Hepatocyte (in vitro differentiated cells): ENCODE data around the gene ZFP36L2. TPM values are rescaled to one million over a fixed set of nuclear protein-coding genes. Genes with fewer than 3 reads are reported as not detected.

Experiments
- DNase-seq: peaks from one replicate; pipeline ENCODE4 v3.0.0-alpha.2; 2016; ENCODE audit warnings: low spot score
- H2AFZ ChIP-seq: fragments of 200-600 bp; sonication (generic); 2 replicates; pipeline ENCODE4 v1.6.0; 2016; ENCODE audit warnings: antibody characterized with exemption, mild to moderate bottlenecking
- H3K27ac ChIP-seq: fragments of 200-600 bp; sonication (generic); 2 replicates; pipeline ENCODE4 v1.5.1; 2016; ENCODE audit warnings: mild to moderate bottlenecking
- H3K27me3 ChIP-seq: fragments of 200-600 bp; sonication (generic); 2 replicates; pipeline ENCODE4 v1.6.1; 2016
- H3K36me3 ChIP-seq: fragments of 200-600 bp; sonication (generic); replicated peaks from 2 replicates; pipeline ENCODE4 v1.5.1; 2016; ENCODE audit warnings: low read depth; ENCODE audit not compliant: insufficient read depth
- H3K4me1 ChIP-seq: fragments of 200-600 bp; sonication (generic); 2 replicates; pipeline ENCODE4 v1.5.1; 2016; ENCODE audit warnings: mild to moderate bottlenecking, moderate library complexity; ENCODE audit not compliant: insufficient read depth
- H3K4me2 ChIP-seq: fragments of 200-600 bp; sonication (generic); 2 replicates; pipeline ENCODE4 v1.6.0; 2016
- H3K4me3 ChIP-seq: fragments of 200-600 bp; sonication (generic); 2 replicates; pipeline ENCODE4 v1.5.1; 2016; ENCODE audit warnings: mild to moderate bottlenecking
- H3K79me2 ChIP-seq: fragments of 200-600 bp; sonication (generic); 2 replicates; pipeline ENCODE4 v1.6.0; 2017; ENCODE audit warnings: mild to moderate bottlenecking
- H3K9me2 ChIP-seq: fragments of 200-600 bp; sonication (generic); replicated peaks from 2 replicates; pipeline ENCODE4 v1.6.0; 2017; ENCODE audit warnings: mild to moderate bottlenecking; ENCODE audit not compliant: insufficient read depth
- H3K9me3 ChIP-seq: fragments of 200-600 bp; sonication (generic); 2 replicates; pipeline ENCODE4 v1.5.1; 2016; ENCODE audit warnings: low read depth, mild to moderate bottlenecking
- H4K20me1 ChIP-seq: fragments of 200-600 bp; sonication (generic); 2 replicates; pipeline ENCODE4 v1.6.0; 2016; ENCODE audit warnings: mild to moderate bottlenecking; ENCODE audit not compliant: insufficient read depth, poor library complexity, severe bottlenecking
- EZH2 ChIP-seq: fragments of 200-600 bp; sonication (generic); IDR thresholded peaks from 2 replicates; pipeline ENCODE4 v1.6.1; 2016; ENCODE audit warnings: antibody characterized with exemption, mild to moderate bottlenecking, borderline replicate concordance
- EZH2phosphoT487 ChIP-seq: fragments of 200-600 bp; sonication (generic); IDR thresholded peaks from one replicate; pipeline ENCODE4 v1.6.1; 2018; ENCODE audit warnings: antibody characterized with exemption, mild to moderate bottlenecking, low read depth, moderate library complexity; ENCODE audit not compliant: unreplicated experiment, severe bottlenecking
- WGBS: methylation state at CpG from one replicate; pipeline ENCODE4 v1.1.6; 2016; ENCODE audit warnings: low lambda C conversion rate; ENCODE audit errors: missing lambda C conversion rate; 5-methylcytosine and 5-hydroxymethylcytosine counted together
- polyA plus RNA-seq: library from polyadenylated mRNA; unstranded; fragments of >200 nt; fragmentation: Nextera tagmentation; extraction: Ambion mirVana; gene quantifications from 2 replicates; pipeline ENCODE4 v1.2.1, GENCODE V29; 2016
- total RNA-seq: library from RNA; depleted of rRNA; stranded (reverse); fragments of >200 nt; gene quantifications from 2 replicates; pipeline ENCODE4 v1.2.3, GENCODE V29; 2014
- TF ChIP-seq, protein P1 (sequence below): fragments of 200-600 bp; sonication (generic); IDR thresholded peaks from 2 replicates; pipeline ENCODE4 v1.5.1; 2016; ENCODE audit warnings: antibody characterized with exemption, mild to moderate bottlenecking; ENCODE audit not compliant: poor library complexity

The ZFP36L2 gene
- total and polyA plus RNA-seq, 2 experiments from 2014 or later, result 85.1 to 285 TPM

DNA sequence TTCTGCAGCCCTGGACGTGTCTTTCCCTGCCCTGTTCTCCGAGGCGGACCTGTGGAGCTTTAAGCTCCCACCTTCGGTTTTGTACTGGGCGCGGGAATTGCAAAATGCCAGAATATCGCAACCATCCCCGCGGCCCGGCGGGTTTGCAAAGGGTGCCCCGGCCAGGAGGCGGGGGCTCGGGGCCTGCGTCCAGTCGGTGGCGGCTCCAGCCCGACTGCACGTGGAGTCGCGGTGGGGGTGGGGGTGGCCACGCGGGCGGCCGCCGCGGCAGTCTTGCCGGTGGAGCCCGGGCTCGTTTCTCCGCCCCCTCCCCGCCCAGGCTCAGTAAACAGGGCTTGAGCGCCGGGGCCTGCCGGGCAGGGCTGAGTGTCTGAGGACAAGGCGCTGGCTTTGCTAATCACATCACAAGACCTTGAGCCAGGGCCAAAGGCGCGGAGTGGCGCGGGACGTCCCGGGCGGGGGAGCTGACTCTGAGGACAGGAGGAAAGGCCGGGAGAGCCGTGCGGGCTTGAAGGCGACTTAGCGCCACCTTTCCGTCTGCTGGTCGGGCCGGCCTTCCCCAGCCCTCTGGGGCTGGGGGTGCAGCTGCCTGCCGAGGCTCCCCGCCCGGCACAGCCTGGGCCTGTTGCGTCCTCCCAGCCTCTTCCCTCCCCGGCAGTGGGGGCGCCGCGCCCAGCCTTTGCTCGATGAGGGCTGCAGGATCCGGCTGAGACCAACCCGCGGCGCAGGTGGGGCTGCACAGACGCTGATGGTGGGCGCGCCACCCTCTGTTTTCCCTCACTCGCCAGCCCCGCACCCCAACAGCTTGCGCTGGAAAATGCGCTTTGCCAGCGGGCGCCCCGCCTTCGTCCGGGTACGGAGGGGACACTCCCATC, 786 bp upstream of the ZFP36L2 start:
- H4K20me1 ChIP-seq, result peaks cover 33% of the 10 kb centered on the region
- DNase-seq, result peak; percentile 94
- peak overlapping the region; percentile 11 for H2AFZ ChIP-seq
- no peaks in the 10 kb centered on the region for H3K36me3 ChIP-seq
- peaks cover 18% of the 10 kb centered on the region for H3K4me1 ChIP-seq
- no peak for TF ChIP-seq EZH2
- TF ChIP-seq, protein P1, sequence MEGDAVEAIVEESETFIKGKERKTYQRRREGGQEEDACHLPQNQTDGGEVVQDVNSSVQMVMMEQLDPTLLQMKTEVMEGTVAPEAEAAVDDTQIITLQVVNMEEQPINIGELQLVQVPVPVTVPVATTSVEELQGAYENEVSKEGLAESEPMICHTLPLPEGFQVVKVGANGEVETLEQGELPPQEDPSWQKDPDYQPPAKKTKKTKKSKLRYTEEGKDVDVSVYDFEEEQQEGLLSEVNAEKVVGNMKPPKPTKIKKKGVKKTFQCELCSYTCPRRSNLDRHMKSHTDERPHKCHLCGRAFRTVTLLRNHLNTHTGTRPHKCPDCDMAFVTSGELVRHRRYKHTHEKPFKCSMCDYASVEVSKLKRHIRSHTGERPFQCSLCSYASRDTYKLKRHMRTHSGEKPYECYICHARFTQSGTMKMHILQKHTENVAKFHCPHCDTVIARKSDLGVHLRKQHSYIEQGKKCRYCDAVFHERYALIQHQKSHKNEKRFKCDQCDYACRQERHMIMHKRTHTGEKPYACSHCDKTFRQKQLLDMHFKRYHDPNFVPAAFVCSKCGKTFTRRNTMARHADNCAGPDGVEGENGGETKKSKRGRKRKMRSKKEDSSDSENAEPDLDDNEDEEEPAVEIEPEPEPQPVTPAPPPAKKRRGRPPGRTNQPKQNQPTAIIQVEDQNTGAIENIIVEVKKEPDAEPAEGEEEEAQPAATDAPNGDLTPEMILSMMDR, result peak; percentile 51
- no peaks in the 10 kb centered on the region for H3K9me2 ChIP-seq
- H3K4me3 ChIP-seq, result peak overlapping the region; percentile 35
- under 1% methylated on average over 57 of the region's 77 CpGs for WGBS
- peak overlapping the region; percentile 100 for H3K27ac ChIP-seq
- peaks cover 53% of the 10 kb centered on the region for H3K79me2 ChIP-seq
- H3K27me3 ChIP-seq, result no peaks in the 10 kb centered on the region
- peak overlapping the region; percentile 90 for H3K4me2 ChIP-seq
- H3K9me3 ChIP-seq, result no peaks in the 10 kb centered on the region

DNA sequence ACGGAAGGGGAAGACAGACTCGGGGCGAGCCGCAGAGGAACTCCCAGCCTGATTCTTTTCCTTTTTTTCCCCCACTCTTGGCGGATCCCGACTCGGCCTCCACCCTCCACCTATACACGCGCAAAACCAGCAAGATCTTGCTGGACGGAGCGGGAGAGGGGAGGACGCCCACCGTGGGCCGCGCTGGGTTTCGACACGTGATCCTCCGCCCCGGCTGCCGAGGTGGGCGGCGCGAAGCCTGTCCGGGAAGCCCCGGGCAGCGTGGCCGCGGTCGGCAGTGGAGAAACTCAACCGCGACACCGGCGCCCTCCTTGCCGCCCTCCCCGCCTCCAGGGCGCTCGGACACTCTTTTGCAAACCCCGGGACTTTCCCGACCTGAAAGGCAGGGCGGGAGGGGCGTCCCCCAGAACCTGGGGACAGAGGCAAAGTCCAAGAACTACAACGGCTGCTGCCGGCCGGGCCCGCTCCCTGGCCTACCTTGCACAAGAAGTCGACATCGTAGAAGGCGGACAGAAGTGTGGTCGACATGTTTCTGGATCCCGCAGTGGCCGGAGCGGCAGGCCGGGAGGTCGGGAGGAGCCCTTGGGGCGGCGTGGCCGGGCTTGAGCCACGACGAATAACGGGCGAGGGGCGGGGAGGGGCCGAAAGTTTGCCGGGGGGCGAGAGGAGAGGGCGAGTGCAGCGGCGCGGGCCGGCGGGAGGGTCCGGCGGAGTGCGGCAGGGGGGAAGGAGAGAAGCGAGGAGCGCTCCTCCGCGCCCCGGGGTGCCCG, 433 bp downstream of the ZFP36L2 start:
- Histone ChIP-seq H3K79me2 (peaks cover 55% of the 10 kb centered on the region), H3K27ac (peak overlapping the region; percentile 100), H3K36me3 (no peaks in the 10 kb centered on the region), H3K4me1 (peaks cover 19% of the 10 kb centered on the region), H3K9me2 (no peaks in the 10 kb centered on the region), H4K20me1 (peaks cover 33% of the 10 kb centered on the region), H3K27me3 (no peaks in the 10 kb centered on the region), H3K9me3 (no peaks in the 10 kb centered on the region), H3K4me3 (peak overlapping the region; percentile 69), H3K4me2 (peak overlapping the region; percentile 77), H2AFZ (no peak overlapping the region)
- peak; percentile 83 for DNase-seq
- TF ChIP-seq EZH2phosphoT487, result peak; percentile 54
- TF ChIP-seq, protein P1, result no peak
- TF ChIP-seq EZH2, result no peak
- 1% methylated on average over 56 of the region's 80 CpGs for WGBS

DNA sequence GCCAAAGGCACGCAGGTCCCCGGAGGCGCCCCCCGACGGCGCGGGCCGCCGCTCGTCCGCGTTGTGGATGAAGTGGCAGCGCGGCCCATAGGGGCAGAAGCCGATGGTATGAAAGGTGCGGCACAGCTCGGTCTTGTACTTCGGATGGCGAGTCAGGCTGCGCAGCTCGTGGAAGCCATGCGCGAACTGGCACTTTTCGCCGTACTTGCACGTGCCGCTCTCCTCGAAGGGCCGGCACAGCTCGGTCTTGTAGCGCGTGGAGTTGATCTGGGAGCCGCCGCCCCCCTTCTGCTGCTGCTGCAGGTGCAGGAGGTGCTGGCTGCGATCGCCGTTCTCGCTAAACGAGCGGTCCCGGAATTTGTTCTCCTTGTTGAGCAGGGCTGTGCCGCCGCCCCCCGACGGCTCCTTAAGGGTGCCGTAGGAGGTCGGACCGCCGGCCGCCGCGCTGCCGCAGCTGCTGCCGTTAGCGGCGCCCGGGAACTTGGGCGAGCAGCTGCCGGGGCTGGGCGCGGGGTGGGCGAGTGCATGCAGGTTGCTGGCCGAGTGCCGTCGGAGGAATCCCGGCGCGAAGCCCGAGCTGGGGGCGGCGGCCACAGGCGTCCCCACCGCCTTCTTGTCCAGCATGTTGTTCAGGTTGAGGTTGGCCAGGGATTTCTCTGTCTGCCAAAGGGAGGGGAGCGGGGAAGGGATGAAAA, 1.2 kb downstream of the ZFP36L2 start:
- Histone ChIP-seq H3K27ac (peak overlapping the region; percentile 100), H4K20me1 (peaks cover 33% of the 10 kb centered on the region), H3K9me2 (no peaks in the 10 kb centered on the region), H3K36me3 (no peaks in the 10 kb centered on the region), H2AFZ (no peak overlapping the region), H3K4me1 (peaks cover 26% of the 10 kb centered on the region), H3K9me3 (no peaks in the 10 kb centered on the region), H3K4me3 (peak overlapping the region; percentile 69), H3K27me3 (no peaks in the 10 kb centered on the region), H3K4me2 (peak overlapping the region; percentile 77), H3K79me2 (peaks cover 55% of the 10 kb centered on the region)
- peak; percentile 70 for DNase-seq
- TF ChIP-seq EZH2, result no peak
- peak; percentile 34 for TF ChIP-seq EZH2phosphoT487
- TF ChIP-seq, protein P1, result no peak
- WGBS, result 1% methylated on average over 59 of the region's 74 CpGs
